ENCODE measurements around the gene CCNDBP1.
"Not testable (repeated sequence)": the region's sequence is repeated elsewhere in the genome, so short reads cannot be mapped to it uniquely, and the experiment has no call there.

Gene CCNDBP1

DNA sequence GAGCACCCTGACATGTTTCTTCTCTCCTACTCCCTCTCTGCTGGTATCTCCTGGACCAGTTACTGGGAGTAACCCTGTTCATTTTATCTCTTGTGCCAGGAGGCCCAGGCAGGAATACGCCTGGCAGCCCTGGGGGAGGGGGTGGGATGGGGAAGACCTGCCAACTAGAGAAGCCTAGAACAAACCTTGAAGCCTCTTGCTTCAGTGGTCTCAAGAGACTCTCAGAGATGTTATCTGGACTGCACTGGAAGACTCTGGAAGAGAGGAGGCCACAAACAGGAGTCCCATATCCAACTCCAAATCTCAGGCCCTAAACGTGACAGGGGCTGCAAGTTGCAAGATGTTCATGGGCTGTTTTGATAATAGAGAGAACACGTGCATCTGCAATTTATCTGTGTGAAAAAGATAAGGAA lies 35.8 kb downstream of the CCNDBP1 start, which contains the start of gene EPB42:
Gene EPB42, minus strand, starts transcription at position 28 of the 413 bp plus-strand sequence. CDS start 193 bp downstream, outside the sequence.
- Mint-ChIP-seq H3K27ac (no peak within 1 kb of the TSS), H3K36me3 (no peaks in the 10 kb centered on the region), H3K9me3 (no peaks in the 10 kb centered on the region), H3K27me3 (peaks cover 5% of the 10 kb centered on the region), H3K4me1 (peaks cover 7% of the 10 kb centered on the region), H3K4me3 (no peak within 1 kb of the TSS)

DNA sequence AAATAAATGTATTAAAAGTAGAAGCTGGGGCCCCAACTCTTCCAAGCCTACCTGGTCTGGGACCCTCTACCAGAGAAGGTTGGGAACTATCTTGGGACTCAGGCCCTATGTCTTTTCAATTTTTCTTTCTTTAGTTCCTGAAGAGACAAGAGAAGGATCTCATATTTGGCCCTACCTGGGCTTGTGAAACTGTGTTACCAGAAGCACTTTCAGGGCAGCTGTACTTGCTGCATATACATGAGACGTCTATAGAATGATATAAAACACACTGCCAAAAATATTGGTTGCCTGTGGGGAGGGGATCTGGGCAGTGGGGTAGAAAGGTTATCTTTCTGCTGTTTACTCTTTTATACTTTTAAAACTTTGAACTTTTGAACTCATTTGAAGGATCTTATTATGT lies 36.2 kb downstream of the CCNDBP1 start:
- no peak overlapping the region for H3K27ac Mint-ChIP-seq
- H3K4me1 Mint-ChIP-seq, result peaks cover 7% of the 10 kb centered on the region
- peaks cover 5% of the 10 kb centered on the region for H3K27me3 Mint-ChIP-seq
- H3K36me3 Mint-ChIP-seq, result no peaks in the 10 kb centered on the region
- no peaks in the 10 kb centered on the region for H3K9me3 Mint-ChIP-seq
- no peak overlapping the region for H3K4me3 Mint-ChIP-seq

DNA sequence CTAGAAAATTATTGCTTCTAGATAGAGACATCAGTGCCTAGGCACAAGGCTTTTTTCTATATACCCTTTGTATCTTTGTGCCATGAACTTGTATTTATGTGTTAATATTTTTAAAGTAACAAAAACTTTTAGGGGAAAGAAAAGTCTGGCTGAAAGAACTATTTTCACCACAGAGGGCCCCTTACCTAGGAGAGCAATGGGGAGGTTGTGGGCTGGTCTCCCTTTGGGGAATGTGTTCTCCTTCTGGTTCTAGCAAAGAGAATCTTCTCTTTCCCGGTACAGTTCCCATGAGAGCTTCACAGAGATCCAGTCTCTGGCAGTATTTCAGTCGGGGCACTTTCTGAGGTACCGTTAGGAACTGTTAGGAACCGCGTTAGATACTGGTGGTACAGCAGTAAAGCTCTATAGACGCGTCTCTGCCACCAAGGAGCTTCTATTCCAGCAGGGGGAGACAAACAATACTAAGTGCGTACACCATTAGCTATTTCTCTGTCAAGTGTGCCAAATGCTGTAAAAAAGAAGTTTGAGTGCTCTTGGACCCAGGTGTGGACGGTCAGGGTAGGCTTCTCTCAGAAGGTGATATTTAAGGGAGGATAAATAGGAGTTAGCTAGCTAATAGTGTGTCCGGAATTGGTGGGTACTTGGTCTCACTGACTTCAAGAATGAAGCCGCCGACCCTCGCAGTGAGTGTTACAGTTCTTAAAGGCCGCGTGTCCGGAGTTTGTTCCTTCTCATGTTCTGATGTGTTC lies 40.2 kb downstream of the CCNDBP1 start:
- no peaks in the 10 kb centered on the region for H3K9me3 Mint-ChIP-seq
- H3K27me3 Mint-ChIP-seq, result peaks cover 5% of the 10 kb centered on the region
- H3K4me3 Mint-ChIP-seq, result no peak overlapping the region
- peaks cover 7% of the 10 kb centered on the region for H3K4me1 Mint-ChIP-seq
- no peak overlapping the region for H3K27ac Mint-ChIP-seq
- H3K36me3 Mint-ChIP-seq, result no peaks in the 10 kb centered on the region

DNA sequence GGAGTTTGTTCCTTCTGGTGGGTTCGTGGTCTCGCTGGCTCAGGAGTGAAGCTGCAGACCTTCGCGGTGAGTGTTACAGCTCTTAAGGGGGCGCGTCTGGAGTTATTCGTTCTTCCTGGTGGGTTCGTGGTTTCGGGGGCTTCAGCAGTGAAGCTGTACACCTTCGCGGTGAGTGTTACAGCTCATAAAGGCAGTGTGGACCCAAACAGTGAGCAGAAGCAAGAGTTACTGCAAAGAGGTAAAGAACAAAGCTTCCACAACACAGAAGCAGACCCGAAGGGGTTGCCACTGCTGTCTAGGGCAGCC lies 40.7 kb downstream of the CCNDBP1 start:
- H3K4me3 Mint-ChIP-seq, H3K27ac Mint-ChIP-seq: not testable (repeated sequence)

DNA sequence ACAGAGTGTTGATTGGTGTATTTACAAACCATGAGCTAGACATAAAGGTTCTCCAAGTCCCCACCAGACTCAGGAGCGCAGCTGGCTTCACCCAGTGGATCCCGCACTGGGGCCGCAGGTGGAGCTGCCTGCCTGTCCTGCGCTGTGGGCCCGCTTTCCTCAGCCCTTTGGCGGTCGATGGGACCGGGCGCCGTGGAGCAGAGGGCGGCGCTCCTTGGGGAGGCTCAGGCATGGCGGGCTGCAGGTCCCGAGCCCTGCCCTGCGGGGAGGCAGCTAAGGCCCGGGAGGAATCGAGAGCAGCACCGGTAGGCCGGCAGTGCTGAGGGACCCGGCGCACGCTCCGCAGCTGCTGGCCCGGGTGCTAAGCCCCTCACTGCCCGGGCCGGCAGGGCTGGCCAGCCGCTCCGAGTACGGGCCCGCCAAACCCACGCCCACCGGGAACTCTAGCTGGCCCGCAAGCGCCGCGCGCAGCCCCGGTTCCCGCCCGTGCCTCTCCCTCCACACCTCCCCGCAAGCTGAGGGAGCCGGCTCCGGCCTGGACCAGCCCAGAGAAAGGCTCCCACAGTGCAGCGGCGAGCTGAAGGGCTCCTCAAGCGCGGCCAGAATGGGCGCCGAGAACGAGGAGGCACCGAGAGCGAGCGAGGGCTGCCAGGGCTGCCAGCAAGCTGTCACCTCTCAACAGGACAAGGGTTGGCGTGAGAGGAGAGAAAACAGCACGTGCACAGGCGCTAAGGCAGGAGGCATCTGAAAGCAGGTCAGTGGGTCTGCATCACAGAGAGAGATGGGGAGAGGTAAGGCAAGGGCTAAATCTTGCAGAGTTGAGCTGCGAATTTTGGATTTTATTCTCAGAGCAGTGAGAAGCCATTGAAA lies 41.5 kb downstream of the CCNDBP1 start:
- Mint-ChIP-seq H3K27ac (no peak overlapping the region), H3K9me3 (no peaks in the 10 kb centered on the region), H3K27me3 (peaks cover 5% of the 10 kb centered on the region), H3K36me3 (no peaks in the 10 kb centered on the region), H3K4me1 (peaks cover 7% of the 10 kb centered on the region), H3K4me3 (no peak overlapping the region)

More for the DNA sequence above, 40.7 kb downstream of the CCNDBP1 start:
- H3K36me3 Mint-ChIP-seq, H3K9me3 Mint-ChIP-seq, H3K27me3 Mint-ChIP-seq, H3K4me1 Mint-ChIP-seq: not testable (repeated sequence)

DNA sequence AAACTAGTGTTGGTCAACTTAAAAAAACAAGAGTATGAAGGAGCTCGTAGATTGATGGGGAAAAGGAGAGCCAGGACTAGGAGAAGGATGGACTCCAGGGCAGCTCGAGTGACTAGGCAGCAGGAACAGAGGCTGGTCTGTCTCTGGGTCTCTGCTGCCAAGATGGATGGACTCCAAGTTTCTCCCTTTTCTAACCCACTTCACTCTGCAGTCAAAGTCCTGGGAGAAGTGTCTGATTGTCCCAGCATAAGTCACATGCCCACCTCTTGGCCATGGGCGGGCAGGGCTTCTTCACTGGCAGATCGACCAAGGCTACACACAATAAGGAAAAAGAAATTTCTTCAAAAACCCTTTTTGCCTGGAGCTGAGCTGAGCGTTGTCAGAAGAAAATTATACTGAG lies 44.8 kb downstream of the CCNDBP1 start:
- peaks cover 7% of the 10 kb centered on the region for H3K4me1 Mint-ChIP-seq
- H3K4me3 Mint-ChIP-seq, result no peak overlapping the region
- H3K27me3 Mint-ChIP-seq, result peaks cover 2% of the 10 kb centered on the region
- no peak overlapping the region for H3K27ac Mint-ChIP-seq
- H3K9me3 Mint-ChIP-seq, result no peaks in the 10 kb centered on the region
- no peaks in the 10 kb centered on the region for H3K36me3 Mint-ChIP-seq

DNA sequence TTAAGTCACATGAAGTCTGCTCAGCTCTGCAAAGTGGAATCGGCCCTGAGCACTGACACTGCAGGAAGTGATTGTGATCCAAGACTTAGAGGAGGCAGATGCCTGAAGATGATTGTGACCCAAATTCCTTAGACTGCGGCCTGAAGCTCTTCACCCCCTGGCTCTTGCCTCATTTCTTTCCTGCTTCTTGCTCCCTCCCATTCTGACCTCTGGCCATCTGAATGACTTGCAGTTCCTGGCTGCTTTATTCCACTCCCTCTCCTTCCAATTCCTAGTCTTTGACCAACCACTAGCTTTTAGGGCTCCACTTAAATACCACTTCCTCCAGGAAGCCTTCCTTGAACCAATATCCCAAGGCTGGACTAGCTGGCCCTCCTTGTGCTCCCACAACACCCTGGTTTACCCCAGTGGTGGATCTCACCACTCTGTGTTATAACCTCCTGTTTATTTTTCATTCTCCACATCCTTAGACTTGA lies 45.5 kb downstream of the CCNDBP1 start:
- Mint-ChIP-seq H3K9me3 (no peaks in the 10 kb centered on the region), H3K27ac (no peak overlapping the region), H3K4me1 (peaks cover 3% of the 10 kb centered on the region), H3K27me3 (no peaks in the 10 kb centered on the region), H3K4me3 (no peak overlapping the region), H3K36me3 (no peaks in the 10 kb centered on the region)

DNA sequence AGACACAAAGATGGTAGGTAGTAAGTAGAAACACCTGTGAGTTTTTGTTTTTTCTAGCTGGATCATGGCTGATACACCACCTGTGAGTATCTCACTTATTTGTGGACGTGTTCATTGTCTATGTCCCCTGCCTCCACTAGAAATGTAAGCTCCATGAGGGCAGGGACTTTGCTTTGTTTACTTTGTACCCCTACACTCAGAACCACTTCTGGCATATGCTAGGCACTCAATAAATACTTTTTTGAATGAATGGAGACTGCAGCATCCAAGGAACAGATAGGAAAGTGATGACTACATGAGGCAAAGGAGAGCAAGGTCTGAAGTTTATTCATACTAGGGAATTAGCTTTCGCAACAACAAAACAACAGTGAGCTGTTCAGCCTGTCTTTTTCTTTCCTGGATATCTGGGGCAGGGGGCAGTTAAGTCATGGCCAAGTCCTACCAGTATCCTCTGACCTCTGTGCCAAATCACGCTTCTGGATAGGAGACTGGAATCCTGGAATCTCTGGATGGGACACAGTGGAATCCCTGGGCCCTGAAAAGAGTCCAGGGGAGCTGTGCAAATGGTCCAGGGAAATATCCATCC lies 47.2 kb downstream of the CCNDBP1 start:
- Mint-ChIP-seq H3K27ac (no peak overlapping the region), H3K4me1 (no peaks in the 10 kb centered on the region), H3K36me3 (no peaks in the 10 kb centered on the region), H3K9me3 (no peaks in the 10 kb centered on the region), H3K4me3 (no peak overlapping the region), H3K27me3 (no peaks in the 10 kb centered on the region)

DNA sequence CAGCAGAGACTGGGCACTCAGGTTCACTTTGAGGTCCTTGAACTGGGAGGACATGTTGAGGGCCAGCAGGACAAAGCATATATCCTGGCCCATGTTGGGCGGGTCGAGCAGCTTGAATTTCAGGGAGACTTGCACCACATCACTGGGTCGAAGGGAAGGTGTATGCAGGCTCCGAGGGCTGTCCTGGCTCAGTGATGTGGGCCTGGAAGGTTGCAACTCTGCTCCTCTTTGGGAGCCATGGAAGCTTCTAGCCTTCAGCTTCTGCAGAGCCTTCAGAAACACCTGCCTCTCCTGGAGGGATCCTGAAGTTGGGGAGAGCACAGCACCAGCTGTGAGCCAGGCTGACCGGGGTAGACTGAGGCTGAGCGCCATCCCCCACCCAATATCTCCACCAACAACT lies 50.3 kb downstream of the CCNDBP1 start:
- H3K9me3 Mint-ChIP-seq, result no peaks in the 10 kb centered on the region
- no peaks in the 10 kb centered on the region for H3K4me1 Mint-ChIP-seq
- H3K27ac Mint-ChIP-seq, result no peak overlapping the region
- H3K4me3 Mint-ChIP-seq, result no peak overlapping the region
- no peaks in the 10 kb centered on the region for H3K27me3 Mint-ChIP-seq
- H3K36me3 Mint-ChIP-seq, result no peaks in the 10 kb centered on the region

DNA sequence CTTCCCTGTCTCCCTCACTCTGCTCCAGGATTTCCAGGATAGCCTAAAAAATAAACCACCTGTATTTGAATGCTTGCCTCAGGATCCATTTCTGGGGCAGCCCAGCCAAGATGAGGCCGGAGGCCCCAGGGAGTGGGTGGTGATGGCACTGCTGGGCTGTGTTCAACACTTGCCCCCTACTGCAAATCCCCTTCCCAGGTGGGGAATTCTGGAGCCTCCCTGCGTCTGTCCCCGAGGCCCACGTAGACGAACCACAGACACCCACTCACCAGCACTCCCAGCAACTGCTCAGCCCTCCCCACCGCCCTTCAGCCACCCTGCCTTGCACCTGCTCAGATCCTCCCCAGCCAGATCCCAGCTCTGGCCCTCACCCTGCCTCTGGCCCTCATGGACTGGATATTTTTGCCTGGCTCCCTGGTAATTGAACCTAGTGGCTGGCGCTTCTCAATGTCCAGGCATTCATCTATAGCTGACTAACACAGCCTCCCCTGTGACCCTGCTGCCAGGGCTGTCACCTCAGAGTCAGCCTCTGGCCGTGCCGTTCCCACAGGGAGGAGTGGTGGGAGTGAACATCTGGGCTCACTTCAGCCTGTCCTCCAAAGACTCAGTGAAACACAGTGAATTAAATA lies 52.8 kb downstream of the CCNDBP1 start:
- Mint-ChIP-seq H3K9me3 (no peaks in the 10 kb centered on the region), H3K36me3 (no peaks in the 10 kb centered on the region), H3K27ac (no peak overlapping the region), H3K27me3 (no peaks in the 10 kb centered on the region), H3K4me1 (no peaks in the 10 kb centered on the region), H3K4me3 (no peak overlapping the region)

DNA sequence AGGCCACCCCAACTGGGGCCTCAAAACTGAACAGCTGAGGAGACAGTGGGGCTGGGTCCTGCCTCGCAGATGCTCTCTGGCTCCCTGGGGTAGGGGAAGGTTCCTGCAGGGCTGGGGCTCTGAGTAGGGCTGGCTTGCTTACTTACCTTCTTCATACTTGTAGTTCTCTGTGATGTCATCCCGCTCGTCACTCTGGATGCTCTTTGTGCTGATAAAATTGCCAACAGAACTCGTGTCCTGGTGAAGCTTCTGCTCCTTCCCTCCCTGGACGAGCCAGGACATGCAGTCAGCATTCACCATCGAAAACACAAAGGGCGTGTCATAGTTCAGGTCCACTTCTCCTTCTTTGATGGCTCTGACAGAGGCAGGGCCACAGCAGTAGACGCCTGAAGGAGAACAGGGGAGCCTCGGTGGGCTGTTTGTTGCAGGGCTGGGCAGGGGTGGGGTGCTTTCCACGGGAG lies 53.5 kb downstream of the CCNDBP1 start:
- H3K27me3 Mint-ChIP-seq, result no peaks in the 10 kb centered on the region
- H3K4me1 Mint-ChIP-seq, result no peaks in the 10 kb centered on the region
- no peak overlapping the region for H3K4me3 Mint-ChIP-seq
- H3K9me3 Mint-ChIP-seq, result no peaks in the 10 kb centered on the region
- no peak overlapping the region for H3K27ac Mint-ChIP-seq
- no peaks in the 10 kb centered on the region for H3K36me3 Mint-ChIP-seq

DNA sequence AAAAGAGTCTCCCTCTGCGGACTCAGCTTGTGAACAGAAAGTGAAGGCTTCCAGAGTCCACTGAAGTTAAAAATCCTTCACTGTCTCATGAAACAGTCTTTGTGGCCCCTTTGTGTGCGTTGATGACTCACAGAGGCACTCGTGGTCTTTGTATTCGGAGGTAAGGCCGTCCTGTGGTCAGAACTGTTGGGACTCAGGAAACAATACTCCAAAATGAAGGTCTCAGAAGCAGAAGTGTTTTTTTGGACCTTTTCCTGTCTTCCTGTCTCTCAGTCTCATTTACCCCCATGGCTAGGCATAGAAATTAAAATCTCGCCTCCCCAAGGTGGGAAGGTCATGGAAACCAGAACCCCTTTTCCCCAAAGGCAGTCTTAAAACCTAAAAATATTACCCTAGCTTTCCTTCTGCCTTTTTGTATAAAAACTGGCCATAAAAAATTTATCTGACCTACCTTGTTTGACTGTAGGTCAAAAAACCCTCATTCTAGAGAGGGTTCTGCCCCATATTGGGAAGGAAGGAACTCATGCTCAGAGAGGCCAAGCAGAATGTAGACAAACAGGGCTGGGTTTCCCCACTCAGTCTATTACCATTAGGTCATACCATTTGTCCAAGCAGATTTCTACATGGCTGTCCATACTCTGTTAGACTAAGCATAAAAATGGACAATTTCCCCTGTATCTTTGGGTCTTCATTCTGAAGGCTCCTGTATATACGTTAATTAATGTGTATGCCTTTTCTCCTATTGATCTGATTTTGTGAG lies 54.7 kb downstream of the CCNDBP1 start:
- Mint-ChIP-seq H3K36me3 (no peaks in the 10 kb centered on the region), H3K27me3 (no peaks in the 10 kb centered on the region), H3K9me3 (no peaks in the 10 kb centered on the region), H3K27ac (no peak overlapping the region), H3K4me1 (no peaks in the 10 kb centered on the region), H3K4me3 (no peak overlapping the region)

DNA sequence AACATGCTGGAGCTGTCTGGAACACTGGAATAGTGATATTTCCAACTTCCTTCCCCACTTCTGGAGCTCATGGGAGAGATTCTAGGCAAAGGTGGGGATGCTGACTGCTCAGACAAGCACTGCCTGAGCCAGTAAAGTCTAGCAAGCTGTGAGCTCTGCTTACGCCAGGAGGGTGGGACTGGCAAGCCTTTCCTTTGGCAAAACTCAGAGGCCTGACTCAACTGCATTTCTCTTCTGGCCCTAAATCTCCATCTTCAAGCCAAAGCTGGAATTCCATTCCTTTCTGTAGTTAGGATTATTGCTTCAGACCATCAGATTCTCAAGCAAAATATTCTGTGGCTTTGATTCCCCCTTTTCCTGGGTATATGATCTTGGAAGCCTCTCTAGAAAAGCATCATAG lies 55.9 kb downstream of the CCNDBP1 start:
- Mint-ChIP-seq H3K4me1 (no peaks in the 10 kb centered on the region), H3K36me3 (no peaks in the 10 kb centered on the region)

DNA sequence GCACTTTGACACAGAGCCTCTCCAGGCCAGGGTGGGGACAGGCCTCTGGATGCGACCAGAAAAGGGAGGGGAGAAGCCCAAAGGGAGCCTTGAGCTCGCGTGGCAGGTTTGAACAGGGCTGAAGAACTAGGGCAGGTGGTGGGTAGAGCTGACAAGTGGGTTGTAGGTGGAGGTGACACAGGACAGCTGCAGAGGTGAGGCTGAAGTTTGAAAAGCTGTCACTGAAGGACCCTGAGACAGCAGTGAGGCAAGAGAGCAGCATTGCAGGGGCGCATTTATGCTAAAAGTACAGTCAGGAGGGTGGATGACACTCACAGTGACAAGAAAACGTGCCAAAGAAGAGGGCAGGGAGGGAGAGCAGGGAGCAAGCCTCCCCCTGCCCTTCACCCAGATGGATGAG lies 57.4 kb downstream of the CCNDBP1 start:
- H3K4me1 Mint-ChIP-seq, result no peaks in the 10 kb centered on the region
- no peaks in the 10 kb centered on the region for H3K27me3 Mint-ChIP-seq

More for the DNA sequence above, 55.9 kb downstream of the CCNDBP1 start:
- Mint-ChIP-seq H3K27me3 (no peaks in the 10 kb centered on the region), H3K9me3 (no peaks in the 10 kb centered on the region), H3K27ac (no peak overlapping the region), H3K4me3 (no peak overlapping the region)

More for the DNA sequence above, 57.4 kb downstream of the CCNDBP1 start:
- Mint-ChIP-seq H3K4me3 (no peak overlapping the region), H3K36me3 (no peaks in the 10 kb centered on the region), H3K27ac (no peak overlapping the region), H3K9me3 (no peaks in the 10 kb centered on the region)

Data from activated naive CD4-positive, alpha-beta T cell treated with anti-CD3 and anti-CD28 coated beads, Interleukin-2, amount 50 U/mL, for 24 hours (primary cell).